ENCODE data around the gene IGFBPL1. TPM values are rescaled to one million over a fixed set of nuclear protein-coding genes. Genes with fewer than 3 reads are reported as not detected.

IGFBPL1 gene
- total RNA-seq, 4 donors from 2014 or later = not detected

DNA sequence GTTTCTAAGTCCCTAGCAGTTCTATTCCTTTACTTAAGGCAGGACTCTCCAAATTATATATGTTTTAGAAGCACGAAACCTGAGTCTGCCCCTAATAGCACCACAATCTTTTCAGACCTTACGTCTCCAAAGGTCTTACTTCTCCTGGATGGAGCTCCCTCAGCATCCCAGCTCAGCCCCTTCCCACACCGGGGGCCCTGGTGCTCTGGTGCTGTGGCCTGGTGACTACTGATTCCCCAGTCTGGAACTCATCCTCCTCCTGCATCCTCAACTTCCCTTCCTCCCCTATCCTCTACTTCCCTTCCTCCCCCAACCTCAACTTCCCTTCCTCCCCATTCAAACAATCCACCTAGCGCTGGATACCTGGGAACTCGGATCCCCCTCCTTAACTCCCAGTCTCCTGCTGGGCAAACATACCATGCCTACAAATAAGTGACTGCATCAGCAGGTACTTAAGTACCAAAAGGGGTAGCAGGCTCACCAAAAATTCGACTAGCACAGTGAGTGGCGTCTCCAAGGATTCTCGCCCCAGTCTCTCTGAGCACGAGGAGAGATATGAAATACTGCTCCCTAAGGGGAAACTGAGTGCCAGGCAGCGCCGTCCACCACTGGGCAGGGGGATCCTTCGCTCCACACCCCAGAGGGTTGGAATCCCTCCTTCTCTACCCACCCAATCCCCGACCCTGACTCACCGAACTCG is 831 bp downstream of the IGFBPL1 start:
- WGBS, 2 donors = 37 to 45% methylated on average over 15 of the region's 15 CpGs
- intact Hi-C loops (cut with DNase I; ENCODE audit: low total_unique reads) = no loop called here
- no peak for TF ChIP-seq POLR2A (IDR thresholded peaks at IDR 0.05)
- TF ChIP-seq, protein P1, sequence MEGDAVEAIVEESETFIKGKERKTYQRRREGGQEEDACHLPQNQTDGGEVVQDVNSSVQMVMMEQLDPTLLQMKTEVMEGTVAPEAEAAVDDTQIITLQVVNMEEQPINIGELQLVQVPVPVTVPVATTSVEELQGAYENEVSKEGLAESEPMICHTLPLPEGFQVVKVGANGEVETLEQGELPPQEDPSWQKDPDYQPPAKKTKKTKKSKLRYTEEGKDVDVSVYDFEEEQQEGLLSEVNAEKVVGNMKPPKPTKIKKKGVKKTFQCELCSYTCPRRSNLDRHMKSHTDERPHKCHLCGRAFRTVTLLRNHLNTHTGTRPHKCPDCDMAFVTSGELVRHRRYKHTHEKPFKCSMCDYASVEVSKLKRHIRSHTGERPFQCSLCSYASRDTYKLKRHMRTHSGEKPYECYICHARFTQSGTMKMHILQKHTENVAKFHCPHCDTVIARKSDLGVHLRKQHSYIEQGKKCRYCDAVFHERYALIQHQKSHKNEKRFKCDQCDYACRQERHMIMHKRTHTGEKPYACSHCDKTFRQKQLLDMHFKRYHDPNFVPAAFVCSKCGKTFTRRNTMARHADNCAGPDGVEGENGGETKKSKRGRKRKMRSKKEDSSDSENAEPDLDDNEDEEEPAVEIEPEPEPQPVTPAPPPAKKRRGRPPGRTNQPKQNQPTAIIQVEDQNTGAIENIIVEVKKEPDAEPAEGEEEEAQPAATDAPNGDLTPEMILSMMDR (IDR thresholded peaks at IDR 0.05) = no peak
- H3K4me3 ChIP-seq (ENCODE audit: low read depth, poor library complexity, severe bottlenecking) = no peak overlapping the region
- DNase-seq (ENCODE audit: low spot score in 2 of 2) = peak in 1 of 2 donors; percentile 65

DNA sequence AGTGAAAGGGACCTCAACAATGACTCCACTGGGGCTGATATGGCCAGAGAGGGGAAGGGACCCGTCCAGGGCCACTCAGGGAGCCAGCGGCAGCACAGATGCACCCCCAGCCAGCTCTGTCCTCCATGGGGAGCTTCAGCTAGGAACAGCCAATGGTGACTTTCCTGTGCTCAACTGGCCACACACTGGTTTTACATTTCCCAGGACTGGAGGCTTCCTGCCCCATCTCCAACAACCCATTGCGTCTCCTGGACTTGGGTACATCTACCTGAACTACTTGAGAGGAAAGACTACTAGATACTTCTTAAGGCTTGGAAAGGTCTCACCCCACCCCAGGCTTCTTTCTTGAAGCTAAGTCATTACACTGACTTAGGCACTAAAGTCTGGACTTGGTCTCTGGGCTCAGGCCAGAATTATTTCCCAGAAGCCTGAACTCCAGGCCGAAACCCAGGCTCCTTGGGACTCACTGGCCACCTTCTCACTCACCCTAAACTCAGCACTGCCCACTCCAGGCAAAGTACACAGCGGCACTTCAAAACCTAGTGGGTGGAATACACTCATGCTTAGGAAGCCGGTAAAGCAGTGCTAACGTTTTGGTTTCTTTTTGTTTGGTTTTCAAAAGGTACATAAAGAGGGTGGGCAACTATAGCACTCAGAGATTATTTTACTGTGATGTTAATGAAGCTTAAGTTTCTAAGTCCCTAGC is 1.5 kb downstream of the IGFBPL1 start:
- 81 to 85% methylated on average over 7 of the region's 7 CpGs for WGBS, 2 donors
- TF ChIP-seq, protein P1 (IDR thresholded peaks at IDR 0.05) = no peak
- TF ChIP-seq POLR2A (IDR thresholded peaks at IDR 0.05) = no peak
- DNase-seq (ENCODE audit: low spot score in 2 of 2) = no peak
- intact Hi-C loops (cut with DNase I; ENCODE audit: low total_unique reads) = no loop called here
- H3K4me3 ChIP-seq (ENCODE audit: low read depth, poor library complexity, severe bottlenecking) = no peak overlapping the region

DNA sequence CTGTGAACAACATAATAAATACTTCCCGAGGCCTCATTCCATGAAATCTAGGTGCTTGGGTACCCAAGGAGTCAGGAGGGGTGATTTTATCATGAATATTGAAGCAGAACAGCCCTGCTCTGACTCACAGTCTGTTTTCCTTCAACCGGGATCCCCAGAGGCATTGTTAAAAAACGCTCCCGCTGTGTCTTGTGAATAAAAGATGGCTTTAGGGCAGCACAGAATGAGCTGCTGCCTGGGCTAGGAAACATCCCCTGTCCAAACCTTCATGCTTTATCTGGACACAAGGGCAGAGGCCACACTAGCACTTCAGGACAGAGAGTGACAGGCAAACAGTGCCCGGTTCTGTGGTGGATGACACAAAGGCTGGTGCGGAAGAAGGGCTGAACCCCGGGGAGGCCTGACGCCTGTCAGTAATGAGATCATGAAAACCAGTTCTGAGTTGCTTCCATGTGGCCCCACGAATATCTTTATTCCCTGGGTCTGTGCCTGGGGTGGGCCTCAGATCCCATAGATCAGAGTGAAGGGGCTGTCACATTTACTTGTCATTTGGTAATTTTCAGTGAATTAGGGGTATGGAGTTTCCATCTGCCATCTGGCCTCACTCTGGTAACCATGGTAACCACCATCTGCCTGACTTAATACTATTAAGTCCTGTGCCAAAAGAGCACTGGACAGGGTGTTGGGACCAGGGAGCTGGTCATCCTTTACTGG is 2.6 kb downstream of the IGFBPL1 start:
- no peak overlapping the region for H3K4me3 ChIP-seq (ENCODE audit: low read depth, poor library complexity, severe bottlenecking)
- intact Hi-C loops (cut with DNase I; ENCODE audit: low total_unique reads) = no loop called here
- DNase-seq (ENCODE audit: low spot score in 2 of 2) = no peak
- WGBS, 2 donors = 56 to 59% methylated on average over 9 of the region's 9 CpGs
- TF ChIP-seq, protein P1 (IDR thresholded peaks at IDR 0.05) = no peak
- TF ChIP-seq POLR2A (IDR thresholded peaks at IDR 0.05) = no peak

DNA sequence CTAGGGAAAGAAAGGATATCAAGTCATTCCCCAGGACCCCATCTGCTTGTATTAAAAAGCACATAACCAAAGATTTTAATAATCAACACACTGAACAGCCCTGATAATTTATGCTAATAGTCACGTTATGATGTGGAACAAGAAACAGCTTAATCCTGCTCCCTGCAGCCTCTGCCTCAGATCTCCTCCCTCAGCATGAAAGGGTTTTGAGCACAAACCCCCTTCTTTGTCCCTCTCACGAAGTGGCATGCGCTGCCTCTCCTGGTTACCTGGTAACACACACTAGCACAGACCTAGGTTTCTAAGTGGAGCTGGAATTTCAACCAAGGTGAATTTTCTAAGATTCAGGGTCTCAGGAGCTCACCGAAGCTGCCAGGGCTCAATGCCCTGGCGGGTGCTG is 5.1 kb downstream of the IGFBPL1 start:
- 65 to 69% methylated on average over 5 of the region's 5 CpGs for WGBS, 2 donors
- no peak for DNase-seq (ENCODE audit: low spot score in 2 of 2)
- no peak overlapping the region for H3K4me3 ChIP-seq (ENCODE audit: low read depth, poor library complexity, severe bottlenecking)
- intact Hi-C loops (cut with DNase I; ENCODE audit: low total_unique reads) = no loop called here
- TF ChIP-seq POLR2A (IDR thresholded peaks at IDR 0.05) = no peak
- TF ChIP-seq, protein P1 (IDR thresholded peaks at IDR 0.05) = no peak

DNA sequence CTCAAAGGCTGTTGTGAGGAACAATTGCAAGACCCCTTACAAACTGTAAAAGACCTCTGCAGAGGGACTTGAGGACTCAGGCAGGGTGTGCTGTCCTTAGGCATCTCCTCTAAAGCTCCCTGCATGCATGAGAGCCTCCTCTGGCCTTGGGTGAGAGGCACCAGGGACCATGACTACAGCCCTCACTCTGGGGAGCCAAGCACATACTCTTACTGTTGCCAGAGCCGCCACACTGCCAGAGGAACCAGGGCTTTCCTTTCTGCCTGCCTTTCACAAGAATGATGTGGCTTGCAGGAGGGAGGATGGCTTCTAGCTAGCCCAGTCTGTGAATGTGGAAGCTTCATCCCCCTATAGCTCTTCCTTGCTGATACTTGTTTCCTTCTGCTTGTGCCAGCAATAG is 5.9 kb downstream of the IGFBPL1 start:
- intact Hi-C loops (cut with DNase I; ENCODE audit: low total_unique reads) = no loop called here
- TF ChIP-seq, protein P1 (IDR thresholded peaks at IDR 0.05) = no peak
- no peak for TF ChIP-seq POLR2A (IDR thresholded peaks at IDR 0.05)
- 60 to 82% methylated on average over 1 of the region's 1 CpG for WGBS, 2 donors
- H3K4me3 ChIP-seq (ENCODE audit: low read depth, poor library complexity, severe bottlenecking) = no peak overlapping the region
- no peak for DNase-seq (ENCODE audit: low spot score in 2 of 2)
